ENCODE data around the gene KYAT1.
A peak's percentile ranks its signal among the peaks of the same experiment; 100 is the strongest.
"Not testable (repeated sequence)": the region's sequence is repeated elsewhere in the genome, so short reads cannot be mapped to it uniquely, and the experiment has no call there.

The KYAT1 gene

DNA sequence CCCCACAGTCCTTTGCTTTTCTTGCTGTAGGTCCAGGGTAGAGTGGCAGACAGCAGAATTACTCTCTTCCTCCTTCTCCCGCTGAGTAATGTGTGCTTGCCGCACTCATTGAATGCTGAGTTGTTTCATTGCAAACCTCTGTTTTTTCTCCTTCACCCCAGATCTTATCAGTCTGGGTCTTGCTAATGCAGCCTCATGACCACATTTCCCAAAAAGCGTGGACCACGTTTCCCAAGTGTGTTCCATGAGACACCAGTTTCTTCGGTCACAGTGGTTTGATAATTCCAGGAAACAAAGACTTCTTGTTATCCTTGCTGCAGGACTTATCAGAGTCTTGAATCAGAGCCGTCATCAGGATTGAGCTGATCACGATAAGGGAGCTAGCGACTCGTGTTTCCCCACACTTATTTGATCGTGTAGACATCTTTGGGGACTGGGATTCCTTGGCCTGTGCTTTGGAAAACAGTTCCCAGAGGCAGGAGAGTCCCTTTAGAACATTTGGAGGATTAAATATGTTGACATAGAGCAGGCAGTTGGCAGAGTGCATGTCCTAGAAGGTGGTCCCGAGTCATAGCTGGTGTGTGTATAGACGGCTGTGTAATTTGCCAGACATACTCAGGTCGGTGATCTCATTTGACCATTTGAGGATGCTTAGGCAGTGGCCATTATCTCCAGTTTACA lies 4.6 kb upstream of the KYAT1 start:
- no peak for DNase-seq (ENCODE audit: low read depth in 2 of 2, low spot score in 1 of 2)

DNA sequence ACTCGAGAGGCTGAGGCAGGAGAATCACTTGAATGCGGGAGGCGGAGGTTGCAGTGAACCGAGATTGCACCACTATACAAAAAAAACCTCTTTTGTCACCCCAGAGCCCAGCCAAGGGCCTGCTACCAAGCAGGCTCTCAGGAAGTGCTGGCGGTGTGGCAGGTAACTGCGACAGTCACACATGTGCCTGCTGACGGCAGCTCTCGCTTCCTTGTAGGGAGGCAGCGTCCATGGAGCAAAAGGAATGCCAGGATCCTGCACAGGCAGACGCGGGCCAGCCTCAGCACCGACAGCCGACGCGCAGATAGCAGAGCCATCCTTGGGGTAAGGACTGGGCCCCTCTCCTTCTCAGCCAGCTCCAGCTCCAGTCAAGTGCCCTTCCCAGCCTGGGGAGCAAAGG lies 4.0 kb upstream of the KYAT1 start:
- DNase-seq (ENCODE audit: low read depth in 2 of 2, low spot score in 1 of 2): no peak

DNA sequence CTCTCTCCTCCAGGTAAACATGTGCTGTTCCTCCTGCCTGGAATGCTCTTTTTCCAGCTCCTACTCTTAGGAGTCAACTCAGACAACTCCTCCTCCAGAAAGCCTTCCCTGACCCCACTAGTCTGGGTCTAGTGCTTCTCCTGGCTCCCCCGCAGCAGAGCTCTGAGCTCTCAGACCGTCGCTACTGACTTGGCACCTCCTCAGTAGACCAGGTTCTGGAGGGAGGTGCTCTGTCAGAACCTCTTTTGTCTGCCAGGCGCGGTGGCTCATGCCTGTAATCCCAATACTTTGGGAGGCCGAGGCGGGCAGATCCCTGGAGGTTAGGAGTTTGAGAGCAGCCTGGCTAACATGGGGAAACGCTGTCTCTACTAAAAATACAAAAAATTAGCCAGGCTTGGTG lies 3.6 kb upstream of the KYAT1 start:
- DNase-seq (ENCODE audit: low read depth in 2 of 2, low spot score in 1 of 2): no peak

GRCh38 chr9:128884164-128884563 lies 2.4 kb upstream of the KYAT1 start:
- DNase-seq (ENCODE audit: low read depth in 2 of 2, low spot score in 1 of 2): no peak

DNA sequence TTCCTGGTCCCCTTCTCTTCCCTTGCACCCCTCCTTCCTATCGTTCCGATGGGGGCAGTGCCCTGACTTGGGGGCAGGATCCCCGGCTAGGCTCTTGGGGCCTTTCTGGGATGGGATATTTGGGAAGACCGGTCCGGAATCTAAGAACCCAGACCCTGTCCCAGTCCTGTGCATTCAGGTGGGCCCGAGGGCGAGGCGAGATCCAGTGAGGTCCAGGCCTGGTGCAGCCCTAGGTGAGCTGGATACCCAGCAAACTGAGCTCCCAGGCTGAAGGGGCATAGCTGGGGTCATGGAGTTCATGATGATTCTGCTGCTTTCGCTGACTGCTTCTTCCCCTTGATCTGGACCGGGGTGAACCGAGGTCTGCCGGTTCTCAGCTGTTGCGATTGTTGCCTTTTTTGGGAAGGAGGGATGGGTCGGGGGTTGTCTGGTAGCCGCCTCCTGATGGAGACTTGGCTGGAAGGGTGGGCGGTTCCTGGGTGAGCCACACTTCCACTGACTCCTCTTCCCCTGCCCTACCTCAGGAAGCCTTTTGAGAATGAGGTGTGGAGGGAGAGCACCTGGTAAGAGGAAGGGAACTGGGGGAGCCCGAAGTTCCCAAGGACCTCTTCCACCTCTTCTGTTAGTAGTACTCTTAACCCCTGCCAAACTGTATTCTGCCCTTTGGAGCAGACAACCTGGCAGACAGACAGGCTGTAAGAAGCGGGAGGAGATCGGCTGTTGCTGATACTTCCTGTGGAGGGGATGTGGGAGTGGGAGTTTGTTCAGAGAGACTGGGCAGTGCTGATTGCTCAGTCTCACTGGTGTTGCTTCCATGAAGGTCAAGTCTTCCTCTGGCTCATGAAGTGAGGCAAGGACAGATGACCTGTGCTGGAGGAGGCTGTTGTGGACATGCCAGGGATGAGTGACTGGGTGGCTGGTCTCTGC lies 1.2 kb upstream of the KYAT1 start:
- no peak for DNase-seq (ENCODE audit: low read depth in 2 of 2, low spot score in 1 of 2)

DNA sequence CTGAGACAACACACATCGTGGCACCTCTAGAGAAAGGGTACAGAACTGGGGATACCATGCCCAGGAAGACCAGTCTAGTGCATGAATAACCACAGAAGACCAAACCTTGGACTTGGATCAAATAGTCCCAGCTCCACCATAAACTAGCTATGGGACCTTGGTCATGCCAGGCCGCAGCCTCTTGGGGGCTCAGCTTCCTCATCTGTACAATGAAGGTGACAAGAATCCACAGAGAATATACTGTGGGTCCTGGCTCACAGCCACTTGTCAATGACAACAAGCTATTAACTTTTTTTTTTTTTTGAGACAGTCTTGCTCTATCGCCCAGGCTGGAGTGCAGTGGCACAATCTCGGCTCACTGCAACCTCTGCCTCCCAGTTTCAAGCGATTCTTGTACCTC lies 3.9 kb downstream of the KYAT1 start:
- DNase-seq (ENCODE audit: low read depth in 2 of 2, low spot score in 1 of 2): no peak

- DNase-seq (ENCODE audit: low read depth in 2 of 2, low spot score in 1 of 2): not testable (repeated sequence)
These were observed 10.8 kb downstream of the KYAT1 start for GRCh38 chr9:128870941-128871265.

DNA sequence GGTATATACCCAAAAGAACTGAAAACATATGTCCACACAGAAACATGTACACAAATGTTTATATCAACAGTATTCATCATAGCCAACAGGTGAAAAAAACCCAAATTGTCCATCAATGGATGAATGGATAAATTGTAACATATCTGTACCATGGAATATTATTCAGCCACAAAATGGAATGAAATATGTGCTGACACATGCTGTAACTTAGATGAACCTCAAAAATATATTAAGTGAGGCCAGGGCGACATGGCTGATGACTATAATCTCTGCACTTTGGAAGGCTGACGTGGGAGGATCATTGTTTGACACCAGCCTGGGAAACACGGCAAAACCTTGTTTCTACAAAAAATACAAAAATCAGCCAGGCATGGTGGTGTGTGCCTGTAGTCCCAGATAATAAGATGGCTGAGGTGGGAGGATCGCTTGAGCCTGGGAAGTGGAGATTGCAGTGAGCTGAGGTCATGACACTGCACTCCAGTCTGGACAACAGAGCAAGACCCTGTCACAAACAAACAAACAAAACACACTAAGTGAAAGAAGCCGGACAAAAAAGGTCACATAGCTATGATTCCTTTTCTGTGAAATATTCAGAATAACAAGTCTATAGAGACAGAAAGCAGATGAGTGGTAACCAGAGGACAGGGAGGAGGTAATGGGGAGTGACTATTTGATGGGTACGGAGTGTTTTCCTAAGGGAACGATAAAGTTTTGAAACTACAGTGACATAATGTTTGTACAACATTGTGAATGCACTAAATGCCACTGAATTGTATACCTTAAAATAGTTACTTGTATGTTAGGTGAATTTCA lies 11.4 kb downstream of the KYAT1 start:
- no peak for DNase-seq (ENCODE audit: low read depth in 2 of 2, low spot score in 1 of 2)

- DNase-seq (ENCODE audit: low read depth in 2 of 2, low spot score in 1 of 2): peak; percentile 81 to 82
These were observed 18.1 kb downstream of the KYAT1 start for GRCh38 chr9:128863647-128864046.

DNA sequence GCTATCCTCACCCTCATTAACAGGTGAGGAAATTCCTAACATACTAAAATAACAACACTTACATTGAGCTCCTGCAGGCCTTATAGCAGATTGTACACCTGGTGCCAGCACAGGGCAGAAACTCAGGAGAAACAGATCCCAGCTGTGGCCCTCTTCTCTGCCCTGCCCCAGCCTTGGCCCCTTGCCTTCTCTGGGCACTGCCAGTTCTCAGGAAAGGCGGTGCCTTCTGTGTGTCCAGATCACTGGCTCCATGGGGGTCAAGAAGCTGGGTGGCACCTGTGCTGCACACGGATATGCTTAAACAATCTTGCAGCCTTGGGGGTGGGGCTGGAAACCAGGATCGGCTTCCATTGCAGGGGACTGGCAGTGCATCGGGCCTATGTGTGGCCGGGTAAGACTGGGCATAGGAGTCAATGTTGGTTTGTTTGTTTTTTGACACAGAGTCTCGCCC lies 19.3 kb downstream of the KYAT1 start:
- DNase-seq (ENCODE audit: low read depth in 2 of 2, low spot score in 1 of 2): no peak

DNA sequence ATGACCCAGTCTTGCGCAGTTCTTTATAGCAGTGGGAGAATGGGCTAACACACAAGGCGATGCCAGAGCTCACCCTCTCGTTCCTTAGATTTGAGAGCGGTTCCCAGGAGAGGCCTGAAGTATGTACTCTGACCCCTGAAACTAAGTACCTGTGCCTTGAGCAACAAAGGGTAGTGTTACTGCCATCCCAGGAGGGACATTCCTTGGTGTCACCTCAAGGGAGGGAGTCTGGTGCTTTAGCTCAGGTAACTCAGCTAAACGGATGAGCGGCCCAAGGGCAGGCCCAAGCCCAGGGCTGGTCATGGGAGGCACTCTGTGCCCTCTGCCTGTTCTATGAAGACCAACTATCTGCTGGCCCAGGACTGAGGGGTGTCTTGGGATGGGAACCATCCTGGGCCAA lies 20.2 kb downstream of the KYAT1 start:
- DNase-seq (ENCODE audit: low read depth in 2 of 2, low spot score in 1 of 2): no peak

GRCh38 chr9:128860937-128861336 lies 20.8 kb downstream of the KYAT1 start:
- DNase-seq (ENCODE audit: low read depth in 2 of 2, low spot score in 1 of 2): no peak

GRCh38 chr9:128858476-128858875 lies 23.3 kb downstream of the KYAT1 start:
- DNase-seq (ENCODE audit: low read depth in 2 of 2, low spot score in 1 of 2): not testable (repeated sequence)

DNA sequence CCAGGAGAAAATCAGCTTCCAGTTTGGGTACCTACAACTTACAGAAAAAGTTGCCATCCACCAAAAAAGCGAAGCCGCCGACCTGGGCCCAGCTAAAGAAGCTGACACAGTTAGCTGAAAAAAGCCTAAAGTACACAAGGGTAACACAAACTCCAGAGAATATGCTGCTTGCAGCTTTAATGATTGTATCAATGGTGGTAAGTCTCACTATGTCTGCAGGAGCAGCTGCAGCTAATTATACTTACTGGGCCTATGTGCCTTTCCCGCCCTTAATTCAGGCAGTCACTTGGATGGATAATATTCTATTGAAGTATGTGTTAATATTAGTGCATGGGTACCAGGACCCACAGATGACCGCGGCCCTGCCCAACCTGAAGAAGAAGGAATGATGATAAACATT lies 27.3 kb downstream of the KYAT1 start:
- DNase-seq (ENCODE audit: low read depth in 2 of 2, low spot score in 1 of 2): not testable (repeated sequence)

DNA sequence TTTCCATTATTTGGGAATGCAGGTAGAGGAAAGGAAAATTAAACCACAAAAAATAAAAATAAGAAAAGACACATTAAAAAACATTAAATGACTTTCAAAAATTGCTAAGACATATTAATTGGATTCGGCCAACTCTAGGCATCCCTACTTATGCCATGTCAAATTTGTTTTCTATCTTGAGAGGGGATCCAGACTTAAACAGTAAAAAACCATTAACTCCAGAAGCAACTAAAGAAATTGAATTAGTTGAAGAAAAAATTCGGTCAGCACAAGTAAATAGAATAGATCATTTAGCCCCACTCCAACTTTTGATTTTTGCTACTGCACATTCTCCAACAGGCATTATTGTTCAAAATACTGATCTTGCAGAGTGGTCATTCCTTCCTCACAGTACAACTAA lies 29.1 kb downstream of the KYAT1 start:
- not testable (repeated sequence) for DNase-seq (ENCODE audit: low read depth in 2 of 2, low spot score in 1 of 2)

DNA sequence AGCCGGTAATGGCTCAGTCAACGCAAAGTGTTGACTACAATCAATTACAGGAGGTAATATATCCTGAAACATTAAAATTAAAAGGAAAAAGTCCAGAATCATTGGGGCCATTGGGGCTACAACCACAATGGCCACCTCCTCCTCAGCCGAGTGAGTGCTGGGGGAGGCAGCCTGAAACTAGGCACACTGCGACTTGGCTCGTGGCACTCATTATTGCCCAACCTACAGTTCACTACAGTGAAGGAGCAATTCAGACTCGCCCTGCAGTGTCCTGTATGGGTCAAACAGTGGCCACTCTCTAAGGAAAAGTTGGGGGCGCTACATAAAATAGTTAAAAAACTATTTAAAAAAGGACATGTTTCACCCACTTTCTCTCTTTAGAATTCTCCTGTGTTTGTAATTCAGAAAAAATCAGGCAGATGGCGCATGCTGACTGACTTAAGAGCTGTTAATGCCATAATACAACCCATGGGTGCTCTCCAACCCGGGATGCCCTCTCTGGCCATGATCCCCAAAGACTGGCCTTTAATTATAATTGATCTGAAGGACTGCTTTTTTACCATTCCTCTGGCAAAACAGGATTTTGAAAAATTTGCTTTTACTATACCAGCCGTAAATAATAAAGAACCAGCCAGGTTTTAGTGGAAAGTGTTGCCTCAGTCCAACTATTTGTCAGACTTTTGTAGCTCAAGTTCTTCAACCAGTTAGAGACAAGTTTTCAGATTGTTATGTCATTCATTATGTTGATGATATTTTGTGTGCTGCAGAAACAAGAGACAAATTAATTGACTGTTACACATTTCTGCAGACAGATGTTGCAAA lies 29.8 kb downstream of the KYAT1 start:
- not testable (repeated sequence) for DNase-seq (ENCODE audit: low read depth in 2 of 2, low spot score in 1 of 2)

GRCh38 chr9:128851024-128851423 lies 30.7 kb downstream of the KYAT1 start:
- DNase-seq (ENCODE audit: low read depth in 2 of 2, low spot score in 1 of 2): not testable (repeated sequence)

DNA sequence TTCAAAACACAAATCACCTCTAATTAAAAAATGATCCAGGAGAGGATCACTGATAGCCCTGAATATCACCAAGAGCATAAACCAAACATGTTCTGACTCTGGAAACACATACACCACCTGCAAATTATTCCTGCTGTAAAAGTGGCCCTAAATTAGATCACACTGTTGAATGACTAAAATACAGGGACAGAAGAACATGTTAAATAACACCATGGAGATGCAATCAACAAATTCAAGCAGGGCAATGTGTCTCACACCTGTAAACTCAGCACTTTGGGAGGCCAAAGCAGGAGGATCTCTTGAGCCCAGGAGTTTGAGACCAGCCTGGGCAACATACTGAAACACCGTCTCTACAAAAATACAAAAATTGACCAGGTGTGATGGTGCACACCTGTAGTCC lies 33.9 kb downstream of the KYAT1 start:
- no peak for DNase-seq (ENCODE audit: low read depth in 2 of 2, low spot score in 1 of 2)

DNA sequence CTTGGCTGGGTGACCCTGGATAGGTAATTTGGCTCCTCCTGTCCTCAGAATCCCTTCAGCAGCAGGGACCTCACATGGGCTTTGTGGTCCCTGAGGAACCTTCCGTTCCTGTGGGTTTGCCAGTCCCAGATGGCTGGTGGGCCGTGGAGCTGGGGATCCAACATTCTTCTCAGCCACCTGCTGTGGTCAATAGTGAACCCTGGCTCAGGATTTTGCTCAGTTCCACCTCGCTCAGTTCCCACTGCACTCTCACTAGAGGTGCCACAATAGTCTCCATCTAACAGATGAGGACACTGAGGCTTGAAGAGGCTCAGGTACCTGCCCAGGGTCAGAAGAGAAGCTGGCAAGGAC lies 35.1 kb downstream of the KYAT1 start:
- no peak for DNase-seq (ENCODE audit: low read depth in 2 of 2, low spot score in 1 of 2)

DNA sequence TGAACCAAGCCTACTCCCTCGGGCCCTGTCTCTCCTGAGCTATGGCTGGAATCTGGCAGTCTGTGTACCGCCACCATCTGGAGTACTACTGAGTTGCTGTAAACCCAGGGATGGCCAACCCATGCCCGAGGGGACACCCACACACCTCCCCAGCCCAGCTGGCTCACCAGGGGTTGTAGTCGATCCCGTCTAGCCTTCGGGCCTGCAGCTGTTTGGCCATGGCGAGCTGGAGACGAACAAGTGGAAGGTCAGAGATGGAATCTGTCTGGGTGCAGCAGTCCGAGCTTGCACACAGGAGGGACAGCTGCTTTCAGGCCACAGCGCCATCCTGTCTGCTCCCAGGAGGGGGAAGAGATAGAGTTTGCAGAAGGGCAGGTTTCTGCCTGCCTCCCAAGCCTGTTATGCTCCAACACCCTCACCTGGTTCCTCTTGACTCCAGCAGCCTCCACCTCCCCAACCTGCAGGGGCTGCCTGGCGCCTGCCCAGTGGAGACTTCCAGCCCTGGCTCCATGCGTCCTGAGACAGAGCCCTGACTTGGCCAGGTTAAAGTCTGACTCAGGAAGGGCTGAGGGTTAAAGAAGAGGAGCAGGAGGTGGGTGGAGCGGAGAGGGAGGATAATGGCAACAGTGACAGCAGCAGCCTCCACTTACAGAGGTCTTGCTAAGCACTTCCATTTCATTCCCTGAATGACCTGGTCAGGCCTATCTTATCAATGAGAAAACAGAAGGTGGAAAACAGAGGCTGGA lies 36.4 kb downstream of the KYAT1 start:
- no peak for DNase-seq (ENCODE audit: low read depth in 2 of 2, low spot score in 1 of 2)

Measured in stimulated activated CD8-positive, alpha-beta memory T cell treated with anti-CD3 and anti-CD28 coated beads, Interleukin-4, amount 100 ng/mL, for 1 hour (primary cell).